OCI-LY7 (cell line): ENCODE measurements around the gene FERMT2. TPM values are rescaled to one million over a fixed set of nuclear protein-coding genes. Genes with fewer than 3 reads are reported as not detected.
"Not testable (repeated sequence)": the region's sequence is repeated elsewhere in the genome, so short reads cannot be mapped to it uniquely, and the experiment has no call there.

Experiments used
- BruUV-seq: library from RNA; stranded (reverse); fragments of 400-500 nt; replicated peaks from 2 replicates; lab custom pipeline; 2021; lab: Mats Ljungman, UMichigan
- CTCF ChIA-PET: fragments of 300-600 bp; sonication (Branson Sonifier 250); formaldehyde crosslinking; loops from one replicate; lab custom pipeline; 2022; ENCODE audit warnings: antibody characterized with exemption; ENCODE audit not compliant: unreplicated experiment; lab: Charles Lee
- POLR2A ChIA-PET: fragments of 300-600 bp; sonication (Branson Sonifier 250); formaldehyde crosslinking; loops from one replicate; lab custom pipeline; 2022; ENCODE audit warnings: antibody characterized with exemption; lab: Charles Lee
- DNase-seq: peaks from one replicate; pipeline ENCODE4 v3.0.0-alpha.2; 2015; ENCODE audit warnings: low spot score
- H2AFZ ChIP-seq: fragments of 200-600 bp; sonication (generic), shearing (Covaris generic); 2 replicates; pipeline ENCODE4 v1.6.1; 2014; ENCODE audit warnings: mild to moderate bottlenecking, antibody characterized with exemption, low read length, moderate library complexity
- H3K27ac ChIP-seq: fragments of 200-600 bp; sonication (generic); 2 replicates; pipeline ENCODE4 v1.5.1; 2014; ENCODE audit warnings: mixed run types, low read depth, mild to moderate bottlenecking, moderate library complexity, low read length, inconsistent platforms; ENCODE audit not compliant: poor library complexity, severe bottlenecking
- H3K36me3 ChIP-seq: fragments of 200-600 bp; sonication (generic); 2 replicates; pipeline ENCODE4 v1.6.1; 2014; ENCODE audit warnings: mild to moderate bottlenecking, antibody characterized with exemption, low read length, moderate library complexity, mixed read lengths; ENCODE audit not compliant: insufficient read depth
- H3K4me1 ChIP-seq: fragments of 200-600 bp; sonication (generic); 2 replicates; pipeline ENCODE4 v1.5.1; 2014; ENCODE audit warnings: mild to moderate bottlenecking, low read length; ENCODE audit not compliant: insufficient read depth, poor library complexity, severe bottlenecking
- H3K4me2 ChIP-seq: fragments of 200-600 bp; sonication (generic); 2 replicates; pipeline ENCODE4 v1.6.1; 2014; ENCODE audit warnings: mild to moderate bottlenecking, low read length
- H3K4me3 ChIP-seq: fragments of 200-600 bp; sonication (generic); 2 replicates; pipeline ENCODE4 v1.5.1; 2014; ENCODE audit warnings: mild to moderate bottlenecking, low read depth, low read length; ENCODE audit not compliant: poor library complexity, severe bottlenecking
- H3K79me2 ChIP-seq: fragments of 200-600 bp; sonication (generic); 2 replicates; pipeline ENCODE4 v1.6.1; 2016; ENCODE audit warnings: low read depth, mild to moderate bottlenecking, low read length, moderate library complexity, mixed read lengths; ENCODE audit not compliant: insufficient read depth
- H3K9me2 ChIP-seq: fragments of 200-600 bp; sonication (generic); 2 replicates; pipeline ENCODE4 v1.6.1; 2016; ENCODE audit warnings: mild to moderate bottlenecking, low read length, mixed read lengths; ENCODE audit not compliant: insufficient read depth
- H3K9me3 ChIP-seq: fragments of 200-600 bp; sonication (generic); 2 replicates; pipeline ENCODE4 v1.6.1; 2014; ENCODE audit warnings: mild to moderate bottlenecking, mixed run types, low read length, mixed read lengths
- H4K20me1 ChIP-seq: fragments of 200-600 bp; sonication (generic); 2 replicates; pipeline ENCODE4 v1.6.1; 2014; ENCODE audit warnings: mild to moderate bottlenecking, antibody characterized with exemption, low read length, moderate library complexity, mixed read lengths; ENCODE audit not compliant: insufficient read depth
- CTCF ChIP-seq: fragments of 200-600 bp; sonication (generic); conservative IDR thresholded peaks from 2 replicates; pipeline ENCODE4 v1.5.1; 2014; ENCODE audit warnings: mild to moderate bottlenecking, antibody characterized with exemption, low read length, moderate library complexity, mixed read lengths
- EZH2phosphoT487 ChIP-seq: fragments of 200-600 bp; sonication (generic); IDR thresholded peaks from 2 replicates; pipeline ENCODE4 v1.6.1; 2018; ENCODE audit warnings: low read depth, borderline replicate concordance, mild to moderate bottlenecking, mixed run types, antibody characterized with exemption, low read length, moderate library complexity, mixed read lengths
- intact Hi-C: fragments of 100-400 bp; cut with micrococcal nuclease; formaldehyde crosslinking; loops from one replicate; pipeline ENCODE4 v1.10.0; 2022; ENCODE audit not compliant: unreplicated experiment
- total RNA-seq, 2 experiments: library from RNA; depleted of rRNA in 1 of 2; stranded (reverse); fragments of >200 nt in 1 of 2; shearing (Covaris generic) in 1 of 2; gene quantifications; 2 replicates each; pipeline ENCODE4 v1.2.3, GENCODE V29; 2014 to 2022

The FERMT2 gene
- total RNA-seq, 2 experiments from 2014 or later: not detected

DNA sequence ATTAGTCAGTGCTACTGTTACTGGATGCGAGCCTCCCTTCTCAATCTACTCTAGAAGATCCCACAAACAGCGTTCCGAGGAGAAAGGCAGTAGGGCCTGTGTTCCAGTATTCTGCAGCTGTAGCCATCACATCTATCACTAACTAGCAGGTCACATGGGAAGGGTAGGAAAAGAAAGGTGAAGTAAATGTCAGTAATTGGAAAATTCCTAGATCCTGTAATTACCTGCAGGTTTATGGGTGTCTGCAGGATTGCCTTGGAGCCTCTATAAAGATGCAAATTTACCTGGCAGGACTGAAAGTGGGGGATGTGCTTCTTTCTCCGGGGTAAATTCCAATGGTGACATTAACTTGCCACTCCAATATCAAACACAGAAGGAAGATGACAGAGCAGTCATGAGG, 77.8 kb downstream of the FERMT2 start:
- H4K20me1 ChIP-seq: no peaks in the 10 kb centered on the region
- H3K79me2 ChIP-seq: no peaks in the 10 kb centered on the region
- no peaks in the 10 kb centered on the region for H3K36me3 ChIP-seq
- DNase-seq: no peak
- no peak for TF ChIP-seq CTCF
- no peak for TF ChIP-seq EZH2phosphoT487
- intact Hi-C loops: no loop called here
- no peak overlapping the region for H3K4me2 ChIP-seq
- BruUV-seq: no TSS peak
- no peak overlapping the region for H3K27ac ChIP-seq
- no peaks in the 10 kb centered on the region for H3K9me2 ChIP-seq
- H3K4me3 ChIP-seq: no peak overlapping the region
- H2AFZ ChIP-seq: no peak overlapping the region
- ChIA-PET CTCF (no interaction called here), POLR2A (interaction anchor here (1.4 kb wide), 1 partner anchor 37 kb away, joined by 4 read pairs; no protein-coding TSS in a partner anchor)
- H3K4me1 ChIP-seq: no peaks in the 10 kb centered on the region
- H3K9me3 ChIP-seq: no peaks in the 10 kb centered on the region

- Histone ChIP-seq H2AFZ (no peak overlapping the region), H3K36me3 (no peaks in the 10 kb centered on the region), H3K9me2 (no peaks in the 10 kb centered on the region), H3K9me3 (no peaks in the 10 kb centered on the region), H3K27ac (no peak overlapping the region), H3K4me3 (no peak overlapping the region), H4K20me1 (no peaks in the 10 kb centered on the region), H3K4me2 (no peak overlapping the region), H3K4me1 (no peaks in the 10 kb centered on the region), H3K79me2 (no peaks in the 10 kb centered on the region)
- CTCF ChIA-PET: interaction anchor here (0.6 kb wide), 1 partner anchor 1358 kb away, joined by 5 read pairs; no protein-coding TSS in a partner anchor
- intact Hi-C loops: no loop called here
- TF ChIP-seq EZH2phosphoT487 (no peak), CTCF (no peak)
- POLR2A ChIA-PET: interaction anchor here (0.5 kb wide), 1 partner anchor 345 kb away, joined by 3 read pairs; no protein-coding TSS in a partner anchor
- no peak for DNase-seq
- no TSS peak for BruUV-seq
These were observed 79.2 kb downstream of the FERMT2 start for GRCh38 chr14:52871606-52872005.

DNA sequence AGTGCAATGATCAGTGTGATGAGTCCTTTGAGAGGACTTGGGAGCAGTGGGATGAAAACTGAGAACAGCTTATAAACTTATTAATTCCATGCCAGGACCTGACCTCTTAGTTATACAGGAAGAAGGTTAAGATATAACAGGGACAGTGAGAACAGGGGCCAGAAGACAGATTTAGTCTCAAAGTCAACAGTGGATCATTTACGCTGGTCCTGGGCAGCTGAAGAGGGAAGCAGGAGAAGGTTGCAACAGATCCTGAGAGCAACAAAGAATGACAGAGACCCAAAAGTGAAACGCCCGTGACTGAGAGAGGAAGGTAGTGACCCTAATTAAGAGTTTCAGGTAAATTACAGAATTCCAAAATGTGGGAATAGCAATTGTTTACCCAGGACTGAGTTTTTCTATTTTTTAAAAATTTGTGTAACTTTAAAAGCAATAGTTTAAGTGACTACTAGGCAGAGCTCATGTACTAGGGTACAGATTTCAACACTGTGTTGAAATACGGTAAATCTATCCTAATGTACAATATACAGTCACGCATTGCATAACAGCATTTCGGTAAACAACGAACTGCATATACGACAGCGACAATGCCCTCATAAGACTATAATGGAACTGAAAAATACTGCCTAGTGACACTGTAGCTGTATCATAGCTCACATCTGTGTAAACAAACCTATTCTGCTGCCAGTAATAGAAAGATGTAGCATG, 81.8 kb downstream of the FERMT2 start:
- no peaks in the 10 kb centered on the region for H3K36me3 ChIP-seq
- no peaks in the 10 kb centered on the region for H3K79me2 ChIP-seq
- ChIA-PET CTCF (no interaction called here), POLR2A (interaction anchor here (0.9 kb wide), 1 partner anchor 54 kb away, joined by 4 read pairs; no protein-coding TSS in a partner anchor)
- no peak overlapping the region for H3K27ac ChIP-seq
- no peak overlapping the region for H3K4me3 ChIP-seq
- H4K20me1 ChIP-seq: no peaks in the 10 kb centered on the region
- no TSS peak for BruUV-seq
- H3K9me3 ChIP-seq: no peaks in the 10 kb centered on the region
- no peak for TF ChIP-seq EZH2phosphoT487
- H3K4me1 ChIP-seq: no peaks in the 10 kb centered on the region
- no peak overlapping the region for H2AFZ ChIP-seq
- H3K9me2 ChIP-seq: no peaks in the 10 kb centered on the region
- H3K4me2 ChIP-seq: no peak overlapping the region
- intact Hi-C loops: no loop called here
- DNase-seq: no peak

GRCh38 chr14:52864893-52865292, 86.0 kb downstream of the FERMT2 start:
- DNase-seq, H3K36me3 ChIP-seq, H3K27ac ChIP-seq, CTCF ChIA-PET, H3K9me3 ChIP-seq, H3K4me3 ChIP-seq, H3K9me2 ChIP-seq, H3K79me2 ChIP-seq, intact Hi-C loops, H3K4me1 ChIP-seq, H3K4me2 ChIP-seq, H4K20me1 ChIP-seq, H2AFZ ChIP-seq, BruUV-seq: not testable (repeated sequence)
- POLR2A ChIA-PET: interaction anchor here (1.3 kb wide), 1 partner anchor 11 kb away, joined by 3 read pairs; no protein-coding TSS in a partner anchor
